PC-9 (cell line): Measurements from ENCODE around the gene RIMS3. TPM values are rescaled to one million over a fixed set of nuclear protein-coding genes. Genes with fewer than 3 reads are reported as not detected.

Experiments
- Bru-seq: library from RNA; stranded (reverse); fragments of 400-500 nt; gene quantifications from one replicate; lab custom pipeline; 2021; lab: Mats Ljungman, UMichigan
- BruChase-seq, 2 experiments: library from RNA; stranded (reverse); fragments of 400-500 nt; gene quantifications; one replicate each; lab custom pipeline; 2021; lab: Mats Ljungman, UMichigan
- BruUV-seq: library from RNA; stranded (reverse); fragments of 400-500 nt; replicated peaks from 2 replicates; lab custom pipeline; 2021; lab: Mats Ljungman, UMichigan
- CTCF ChIA-PET: fragments of 300-600 bp; sonication (Branson Sonifier 250); formaldehyde crosslinking; loops from one replicate; lab custom pipeline; 2022; ENCODE audit warnings: antibody characterized with exemption; lab: Charles Lee
- POLR2A ChIA-PET: fragments of 300-600 bp; sonication (Branson Sonifier 250); formaldehyde crosslinking; loops from one replicate; lab custom pipeline; 2022; ENCODE audit warnings: antibody characterized with exemption; ENCODE audit not compliant: unreplicated experiment; lab: Charles Lee
- DNase-seq, 2 experiments: peaks; one replicate each; pipeline versions ENCODE4 v3.0.0 to v3.0.0-alpha.2; 2015 to 2022; ENCODE audit warnings: mixed read lengths in 1 of 2
- H2AFZ ChIP-seq: fragments of 200-600 bp; sonication (generic); 2 replicates; pipeline ENCODE4 v1.8.1; 2017; ENCODE audit warnings: antibody characterized with exemption
- H3F3A ChIP-seq: fragments of 200-600 bp; sonication (generic); 2 replicates; pipeline ENCODE4 v1.8.1; 2017; ENCODE audit warnings: antibody characterized with exemption, mild to moderate bottlenecking, low read depth; ENCODE audit not compliant: insufficient read depth
- H3K27ac ChIP-seq: fragments of 200-600 bp; sonication (generic); 2 replicates; pipeline ENCODE4 v1.6.1; 2016; ENCODE audit warnings: mixed run types
- H3K27me3 ChIP-seq: fragments of 200-600 bp; sonication (generic); 2 replicates; pipeline ENCODE4 v1.6.1; 2016; ENCODE audit warnings: low read depth, mixed run types; ENCODE audit not compliant: insufficient read depth
- H3K36me3 ChIP-seq: fragments of 200-600 bp; sonication (generic); 2 replicates; pipeline ENCODE4 v1.6.1; 2016; ENCODE audit warnings: low read depth, mixed run types
- H3K4me1 ChIP-seq: fragments of 200-600 bp; sonication (generic); replicated peaks from 2 replicates; pipeline ENCODE4 v1.6.1; 2016; ENCODE audit warnings: mixed run types; ENCODE audit not compliant: insufficient read depth
- H3K4me2 ChIP-seq: fragments of 200-600 bp; sonication (generic); 2 replicates; pipeline ENCODE4 v1.6.1; 2017; ENCODE audit warnings: mixed run types
- H3K4me3 ChIP-seq: fragments of 200-600 bp; sonication (generic); 2 replicates; pipeline ENCODE4 v1.6.1; 2016; ENCODE audit warnings: mixed run types
- H3K79me2 ChIP-seq: fragments of 200-600 bp; sonication (generic); 2 replicates; pipeline ENCODE4 v1.6.1; 2017; ENCODE audit warnings: low read depth, mixed run types
- H3K9me2 ChIP-seq: fragments of 200-600 bp; sonication (generic); 2 replicates; pipeline ENCODE4 v1.8.1; 2017; ENCODE audit warnings: mild to moderate bottlenecking; ENCODE audit not compliant: insufficient read depth
- H3K9me3 ChIP-seq: fragments of 200-600 bp; sonication (generic); 2 replicates; pipeline ENCODE4 v1.8.1; 2016; ENCODE audit warnings: low read depth; ENCODE audit not compliant: insufficient read depth
- H4K20me1 ChIP-seq: fragments of 200-600 bp; sonication (generic); 2 replicates; pipeline ENCODE4 v1.8.1; 2017; ENCODE audit not compliant: insufficient read depth
- EZH2 ChIP-seq: fragments of 200-600 bp; sonication (generic); IDR thresholded peaks from 2 replicates; pipeline ENCODE4 v1.8.0; 2017; ENCODE audit warnings: antibody characterized with exemption, low read depth
- intact Hi-C: fragments of 100-400 bp; cut with micrococcal nuclease; formaldehyde crosslinking; loops from one replicate; pipeline ENCODE4 v1.10.0; 2022; ENCODE audit not compliant: unreplicated experiment
- long read RNA-seq: library from polyadenylated mRNA; stranded (forward); transcript quantifications from one replicate; pipeline ENCODE4 v2.0.0, GENCODE V29; 2022
- total RNA-seq: library from RNA; stranded (reverse); gene quantifications from 2 replicates; pipeline ENCODE4 v1.2.3, GENCODE V29; 2021
- TF ChIP-seq, protein P1 (sequence below): fragments of 200-600 bp; sonication (generic); conservative IDR thresholded peaks from 2 replicates; pipeline ENCODE4 v1.6.1; 2017; ENCODE audit warnings: mixed run types, antibody characterized with exemption, mild to moderate bottlenecking, moderate library complexity

RIMS3 gene
- 12.9 and 14.0 TPM in 2 replicates for total RNA-seq
- percentile 43 among the genes with signal in this experiment for Bru-seq, nascent RNA
- percentile 52 among the genes with signal in this experiment for BruChase-seq, experiment 1, labeled RNA remaining after a 2-hour chase
- BruChase-seq, experiment 2, labeled RNA remaining after a 6-hour chase, result percentile 52 among the genes with signal in this experiment
- long read RNA-seq, full-length matches to known transcripts, result 2 of 5 reads
- long read RNA-seq, partial matches to known transcripts, result 1 of 5 reads
- long read RNA-seq, other reads (novel, unspliced or antisense), result 2 of 5 reads

DNA sequence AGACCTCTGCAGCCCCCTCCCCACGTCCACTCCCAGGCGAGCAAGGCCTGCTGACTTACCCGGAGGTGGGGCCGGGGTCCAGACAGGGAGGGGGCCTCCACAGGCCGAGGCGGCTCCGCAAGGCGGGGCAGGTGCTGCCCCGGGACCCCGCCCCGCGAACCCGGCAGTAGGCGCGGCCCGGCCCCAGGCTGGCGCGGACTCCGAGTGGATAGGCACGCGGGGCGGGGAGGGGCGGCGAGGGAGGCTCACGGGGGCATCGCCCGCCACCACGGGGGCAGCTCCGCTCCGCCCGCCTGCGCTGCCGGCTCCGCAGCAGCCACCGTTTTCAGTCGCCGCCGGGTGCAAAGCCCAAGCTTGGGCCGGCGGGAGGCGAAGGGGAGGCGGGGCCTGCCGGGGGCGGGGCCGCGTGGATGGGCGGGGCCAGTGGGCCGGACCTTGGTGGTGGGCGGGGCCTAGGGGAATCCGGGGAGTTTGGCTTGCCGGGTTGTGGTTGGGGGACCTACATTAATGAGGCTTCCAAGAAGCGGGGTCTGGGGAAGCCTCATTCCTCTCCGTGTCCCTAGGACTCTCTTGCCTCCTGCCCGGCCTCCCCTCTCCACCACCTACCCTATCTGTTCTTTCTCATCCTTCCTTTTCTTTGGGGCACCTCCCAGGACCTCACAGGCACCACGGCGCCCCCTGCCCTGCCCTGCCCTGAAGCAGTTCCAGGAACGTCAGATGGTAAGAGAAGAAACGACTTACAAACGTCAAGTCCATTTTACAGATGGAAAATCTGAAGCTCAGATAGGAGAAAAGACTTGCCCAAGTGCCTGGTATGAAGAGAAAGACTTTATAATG lies at the start of gene RIMS3:
TSS of gene RIMS3 (minus strand) at position 348 of the 837 bp plus-strand sequence. CDS start 23,757 bp downstream, outside the sequence.
- Histone ChIP-seq H3K27ac (no peak within 1 kb of the TSS), H3K4me3 (peak within 1 kb of the TSS; percentile 60), H3K79me2 (no peaks in the 10 kb centered on the region), H3K9me3 (no peaks in the 10 kb centered on the region), H4K20me1 (no peaks in the 10 kb centered on the region), H3F3A (peaks cover 10% of the 10 kb centered on the region; the same call in 1 of the 2 replicates), H2AFZ (peak within 1 kb of the TSS; percentile 82), H3K36me3 (no peaks in the 10 kb centered on the region), H3K9me2 (no peaks in the 10 kb centered on the region), H3K4me2 (peak within 1 kb of the TSS; percentile 83), H3K4me1 (peaks cover 19% of the 10 kb centered on the region; the same call in 1 of the 2 replicates), H3K27me3 (no peaks in the 10 kb centered on the region)
- ChIA-PET CTCF (interaction anchor here (0.6 to 0.7 kb wide), 4 partner anchors 29 to 602 kb away, joined by 3 to 6 read pairs (median 4); no protein-coding TSS in a partner anchor), POLR2A (interaction anchor here (0.6 to 0.7 kb wide), 2 partner anchors 41 to 176 kb away, joined by 4 read pairs; no protein-coding TSS in a partner anchor)
- peak in 1 of 2 experiments; percentile 92 for DNase-seq
- no TSS peak for BruUV-seq
- TF ChIP-seq, protein P1, sequence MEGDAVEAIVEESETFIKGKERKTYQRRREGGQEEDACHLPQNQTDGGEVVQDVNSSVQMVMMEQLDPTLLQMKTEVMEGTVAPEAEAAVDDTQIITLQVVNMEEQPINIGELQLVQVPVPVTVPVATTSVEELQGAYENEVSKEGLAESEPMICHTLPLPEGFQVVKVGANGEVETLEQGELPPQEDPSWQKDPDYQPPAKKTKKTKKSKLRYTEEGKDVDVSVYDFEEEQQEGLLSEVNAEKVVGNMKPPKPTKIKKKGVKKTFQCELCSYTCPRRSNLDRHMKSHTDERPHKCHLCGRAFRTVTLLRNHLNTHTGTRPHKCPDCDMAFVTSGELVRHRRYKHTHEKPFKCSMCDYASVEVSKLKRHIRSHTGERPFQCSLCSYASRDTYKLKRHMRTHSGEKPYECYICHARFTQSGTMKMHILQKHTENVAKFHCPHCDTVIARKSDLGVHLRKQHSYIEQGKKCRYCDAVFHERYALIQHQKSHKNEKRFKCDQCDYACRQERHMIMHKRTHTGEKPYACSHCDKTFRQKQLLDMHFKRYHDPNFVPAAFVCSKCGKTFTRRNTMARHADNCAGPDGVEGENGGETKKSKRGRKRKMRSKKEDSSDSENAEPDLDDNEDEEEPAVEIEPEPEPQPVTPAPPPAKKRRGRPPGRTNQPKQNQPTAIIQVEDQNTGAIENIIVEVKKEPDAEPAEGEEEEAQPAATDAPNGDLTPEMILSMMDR, result no peak; the same call in 1 of the 2 replicates
- intact Hi-C loops, result no loop called here

DNA sequence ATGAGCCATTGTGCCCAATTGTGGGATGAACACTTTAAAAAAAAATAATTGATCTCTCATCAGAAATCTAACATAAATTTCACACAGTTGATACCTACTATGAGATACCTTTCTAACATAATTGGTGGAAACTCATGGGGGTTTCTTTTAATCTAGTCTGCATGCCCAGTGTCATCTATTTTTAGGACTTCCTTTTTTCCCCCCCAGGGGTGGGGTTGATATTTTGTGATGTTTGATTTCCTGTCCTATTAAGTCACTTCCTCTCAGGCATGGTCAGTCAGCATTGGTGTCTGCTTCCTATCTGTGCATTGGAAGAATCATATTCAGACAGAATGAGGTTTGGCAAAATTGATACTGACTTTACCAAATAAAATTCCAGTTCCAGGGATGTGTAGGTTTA lies 47.5 kb upstream of the RIMS3 start:
- H3K79me2 ChIP-seq, result peaks cover 86% of the 10 kb centered on the region
- H3K27me3 ChIP-seq, result no peaks in the 10 kb centered on the region
- no peak overlapping the region for H3K27ac ChIP-seq
- H3K9me3 ChIP-seq, result no peaks in the 10 kb centered on the region
- no peak overlapping the region for H3K4me3 ChIP-seq
- peaks cover 5% of the 10 kb centered on the region for H4K20me1 ChIP-seq
- no peak for DNase-seq
- peaks cover 42% of the 10 kb centered on the region for H3K4me1 ChIP-seq
- no peaks in the 10 kb centered on the region for H3K36me3 ChIP-seq
- no peak overlapping the region for H3K4me2 ChIP-seq
- no TSS peak for BruUV-seq
- ChIA-PET POLR2A (no interaction called here), CTCF (interaction anchor here (0.6 kb wide), 1 partner anchor 42 kb away, joined by 10 read pairs; no protein-coding TSS in a partner anchor)
- H3F3A ChIP-seq, result peaks cover 19% of the 10 kb centered on the region
- intact Hi-C loops, result no loop called here
- TF ChIP-seq, protein P1, result no peak
- TF ChIP-seq EZH2, result no peak
- H3K9me2 ChIP-seq, result no peaks in the 10 kb centered on the region; the same call in 1 of the 2 replicates
- H2AFZ ChIP-seq, result no peak overlapping the region

DNA sequence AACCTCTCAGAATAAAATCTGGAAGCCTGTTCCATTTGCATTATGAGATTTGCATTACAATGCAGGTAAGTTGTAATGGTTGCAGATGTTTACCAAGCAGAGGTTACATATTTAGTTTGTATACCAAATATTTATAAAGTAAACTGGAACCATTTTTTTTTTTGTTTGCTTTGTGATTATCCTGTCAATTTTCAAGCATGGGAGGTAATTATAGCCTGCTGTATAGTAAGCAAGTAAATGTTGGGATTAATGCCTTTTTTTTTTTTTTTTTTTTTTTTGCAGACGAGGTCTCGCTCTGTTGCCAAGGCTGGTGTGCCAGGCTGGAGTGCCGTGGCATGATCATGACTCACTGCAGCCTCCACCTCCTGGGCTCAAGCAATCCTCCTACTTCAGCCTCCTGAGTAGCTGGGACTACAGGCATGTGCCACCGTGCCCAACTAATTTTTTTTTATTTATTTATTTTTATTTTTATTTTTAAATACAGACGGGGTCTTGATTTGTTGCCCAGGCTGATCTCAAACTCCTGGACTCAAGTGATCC lies 47.0 kb upstream of the RIMS3 start:
- Histone ChIP-seq H3K27me3 (no peaks in the 10 kb centered on the region), H4K20me1 (peaks cover 5% of the 10 kb centered on the region), H3K36me3 (no peaks in the 10 kb centered on the region), H3K27ac (peak overlapping the region; percentile 68; the same call in 1 of the 2 replicates), H3K4me2 (peak overlapping the region; percentile 86; the same call in 1 of the 2 replicates), H3K9me3 (no peaks in the 10 kb centered on the region), H3K4me3 (no peak overlapping the region), H2AFZ (no peak overlapping the region), H3K79me2 (peaks cover 86% of the 10 kb centered on the region), H3K9me2 (no peaks in the 10 kb centered on the region; the same call in 1 of the 2 replicates), H3F3A (peaks cover 19% of the 10 kb centered on the region), H3K4me1 (peaks cover 43% of the 10 kb centered on the region)
- ChIA-PET POLR2A (interaction anchor here (0.6 kb wide), 1 partner anchor 10 kb away, joined by 3 read pairs; no protein-coding TSS in a partner anchor), CTCF (no interaction called here)
- TF ChIP-seq, protein P1, result no peak
- no peak for TF ChIP-seq EZH2
- no peak for DNase-seq
- BruUV-seq, result no TSS peak
- intact Hi-C loops, result no loop called here
